HG03469 (cell line): ENCODE results near the gene ACTR1B.
"Not testable (repeated sequence)": the region's sequence is repeated elsewhere in the genome, so short reads cannot be mapped to it uniquely, and the experiment has no call there.

Experiments used
- ATAC-seq: cut with Tn5 transposase; IDR thresholded peaks from one replicate; pipeline ENCODE4 v1.9.1; 2021; ENCODE audit warnings: mild to moderate bottlenecking, moderate library complexity, moderate number of reproducible peaks; ENCODE audit not compliant: unreplicated experiment

Gene ACTR1B

GRCh38 chr2:97618939-97619827 is 44.7 kb downstream of the ACTR1B start:
- not testable (repeated sequence) for ATAC-seq

GRCh38 chr2:97617911-97618310 is 45.9 kb downstream of the ACTR1B start:
- no peak for ATAC-seq

GRCh38 chr2:97615746-97616145 is 48.1 kb downstream of the ACTR1B start:
- ATAC-seq, result not testable (repeated sequence)

GRCh38 chr2:97611895-97612294 is 51.9 kb downstream of the ACTR1B start:
- not testable (repeated sequence) for ATAC-seq

GRCh38 chr2:97608745-97609144 is 55.1 kb downstream of the ACTR1B start:
- not testable (repeated sequence) for ATAC-seq
